IMR-90 (cell line): Measurements from ENCODE around the gene TIRAP. TPM values are rescaled to one million over a fixed set of nuclear protein-coding genes. Genes with fewer than 3 reads are reported as not detected.

Source experiments
- ATAC-seq: fragments of 200-7000 bp; cut with Tn5 transposase; 2 replicates; pipeline ENCODE4 v1.9.1; 2020; ENCODE audit warnings: low read depth, mild to moderate bottlenecking, moderate library complexity
- BruUV-seq: library from RNA; stranded (reverse); fragments of 400-500 nt; replicated peaks from 2 replicates; lab custom pipeline; 2021; lab: Mats Ljungman, UMichigan
- CTCF ChIA-PET: fragments of 300-600 bp; formaldehyde crosslinking; extraction: SDS; loops from one replicate; lab custom pipeline; 2021; ENCODE audit warnings: antibody characterized with exemption; lab: Yijun Ruan, JAX
- POLR2A ChIA-PET: fragments of 300-600 bp; sonication (Branson Sonifier 250); formaldehyde crosslinking; loops from one replicate; lab custom pipeline; 2022; ENCODE audit warnings: antibody characterized with exemption; ENCODE audit not compliant: unreplicated experiment; lab: Charles Lee
- DNase-seq: peaks from one replicate; pipeline ENCODE4 v3.0.0; 2013
- H2AFZ ChIP-seq: replicated peaks from 2 replicates; pipeline ENCODE3; 2013; ENCODE audit warnings: low read length, mild to moderate bottlenecking; ENCODE audit not compliant: poor library complexity
- H2AK5ac ChIP-seq: 2 replicates; pipeline ENCODE4 v1.6.1; 2013; ENCODE audit warnings: low read depth, low read length, inconsistent platforms
- H2AK9ac ChIP-seq: replicated peaks from 2 replicates; pipeline ENCODE3; 2013; ENCODE audit warnings: mild to moderate bottlenecking, low read depth, low read length, moderate library complexity; ENCODE audit not compliant: poor library complexity
- H2BK120ac ChIP-seq: 2 replicates; pipeline ENCODE4 v1.6.1; 2013; ENCODE audit warnings: low read depth, low read length, inconsistent platforms
- H2BK15ac ChIP-seq: 3 replicates; pipeline ENCODE4 v1.6.1; 2013; ENCODE audit warnings: low read depth, low read length, inconsistent platforms
- H2BK20ac ChIP-seq: 2 replicates; pipeline ENCODE4 v1.6.1; 2013; ENCODE audit warnings: low read depth, mild to moderate bottlenecking, inconsistent platforms, low read length, moderate library complexity
- H2BK5ac ChIP-seq: 2 replicates; pipeline ENCODE4 v1.6.1; 2013; ENCODE audit warnings: mild to moderate bottlenecking, low read depth, low read length, inconsistent platforms; ENCODE audit not compliant: poor library complexity, severe bottlenecking
- H3K14ac ChIP-seq: replicated peaks from 2 replicates; pipeline ENCODE4 v1.6.1; 2013; ENCODE audit warnings: low read depth, low read length, inconsistent platforms
- H3K18ac ChIP-seq: 2 replicates; pipeline ENCODE4 v1.6.1; 2013; ENCODE audit warnings: low read depth, low read length, control low read depth
- H3K23ac ChIP-seq: 2 replicates; pipeline ENCODE4 v1.6.1; 2013; ENCODE audit warnings: low read depth, low read length, inconsistent platforms
- H3K27ac ChIP-seq: 2 replicates; pipeline ENCODE4 v1.5.1; 2013; ENCODE audit warnings: mild to moderate bottlenecking, control low read depth, low read length; ENCODE audit not compliant: insufficient read depth
- H3K27me3 ChIP-seq: 2 replicates; pipeline ENCODE4 v1.6.1; 2013; ENCODE audit warnings: low read length; ENCODE audit not compliant: control insufficient read depth, insufficient read depth
- H3K36me3 ChIP-seq: 2 replicates; pipeline ENCODE4 v1.6.1; 2013; ENCODE audit warnings: low read length, mixed read lengths; ENCODE audit not compliant: control insufficient read depth, insufficient read depth
- H3K4ac ChIP-seq: 2 replicates; pipeline ENCODE4 v1.6.1; 2013; ENCODE audit warnings: low read depth, low read length, inconsistent platforms
- H3K4me1 ChIP-seq: 2 replicates; pipeline ENCODE4 v1.6.1; 2013; ENCODE audit warnings: low read length, mixed read lengths; ENCODE audit not compliant: control insufficient read depth, insufficient read depth
- H3K4me2 ChIP-seq: 2 replicates; pipeline ENCODE4 v1.6.1; 2013; ENCODE audit warnings: low read depth, mild to moderate bottlenecking, control low read depth, low read length, moderate library complexity
- H3K4me3 ChIP-seq: 2 replicates; pipeline ENCODE4 v1.5.1; 2013; ENCODE audit warnings: low read depth, mild to moderate bottlenecking, control low read depth, low read length, moderate library complexity; ENCODE audit not compliant: insufficient read depth
- H3K56ac ChIP-seq: 2 replicates; pipeline ENCODE4 v1.6.1; 2013; ENCODE audit warnings: low read length, inconsistent platforms; ENCODE audit not compliant: insufficient read depth; ENCODE audit errors: extremely low read depth
- H3K79me1 ChIP-seq, 2 experiments: 2 replicates each; pipeline ENCODE4 v1.6.1; 2013; ENCODE audit warnings: low read length in 2 of 2, inconsistent platforms in 1 of 2, low read depth in 1 of 2
- H3K9ac ChIP-seq: 2 replicates; pipeline ENCODE4 v1.6.1; 2013; ENCODE audit warnings: low read depth, low read length, control low read depth
- H3K9me1 ChIP-seq: 2 replicates; pipeline ENCODE4 v1.6.1; 2013; ENCODE audit warnings: low read length, inconsistent platforms; ENCODE audit not compliant: insufficient read depth
- H3K9me3 ChIP-seq: 2 replicates; pipeline ENCODE4 v1.6.1; 2013; ENCODE audit warnings: low read length; ENCODE audit not compliant: control insufficient read depth, insufficient read depth
- H4K20me1 ChIP-seq: 2 replicates; pipeline ENCODE4 v1.6.1; 2013; ENCODE audit warnings: low read length, inconsistent platforms; ENCODE audit not compliant: insufficient read depth
- H4K5ac ChIP-seq: 2 replicates; pipeline ENCODE4 v1.6.1; 2013; ENCODE audit warnings: mild to moderate bottlenecking, low read depth, low read length, control low read depth
- H4K8ac ChIP-seq, 2 experiments: 2 replicates each; pipeline ENCODE4 v1.6.1; 2013; ENCODE audit warnings: low read depth in 2 of 2, low read length in 2 of 2, control low read depth in 1 of 2, inconsistent platforms in 1 of 2
- H4K91ac ChIP-seq: 2 replicates; pipeline ENCODE4 v1.6.1; 2013; ENCODE audit warnings: low read depth, low read length, inconsistent platforms; ENCODE audit not compliant: insufficient read depth
- BHLHE40 ChIP-seq: fragments of 150-350 bp; IDR thresholded peaks from 2 replicates; pipeline ENCODE4 v1.6.1; 2016; ENCODE audit warnings: mild to moderate bottlenecking, low read depth, low read length
- CEBPB ChIP-seq: IDR thresholded peaks from 2 replicates; pipeline ENCODE4 v1.6.1; 2012; ENCODE audit warnings: low read depth, low read length, improper control_type of control experiment
- CHD1 ChIP-seq: IDR thresholded peaks from 2 replicates; pipeline ENCODE4 v1.6.1; 2012; ENCODE audit warnings: low read depth, low read length, improper control_type of control experiment
- FOS ChIP-seq: fragments of 150-350 bp; IDR thresholded peaks from 2 replicates; pipeline ENCODE4 v1.6.1; 2016; ENCODE audit warnings: low read depth, low read length
- MAFK ChIP-seq: IDR thresholded peaks from 2 replicates; pipeline ENCODE4 v1.6.1; 2012; ENCODE audit warnings: low read depth, low read length, improper control_type of control experiment
- MAZ ChIP-seq: IDR thresholded peaks from 2 replicates; pipeline ENCODE4 v1.6.1; 2012; ENCODE audit warnings: low read depth, mild to moderate bottlenecking, low read length, improper control_type of control experiment, moderate library complexity, borderline replicate concordance
- MXI1 ChIP-seq: IDR thresholded peaks from 2 replicates; pipeline ENCODE4 v1.6.1; 2012; ENCODE audit warnings: low read depth, mild to moderate bottlenecking, low read length, moderate library complexity, borderline replicate concordance
- NFE2L2 ChIP-seq: fragments of 150-350 bp; IDR thresholded peaks from 2 replicates; pipeline ENCODE4 v1.6.1; 2016; ENCODE audit warnings: low read depth, mild to moderate bottlenecking, low read length
- POLR2A ChIP-seq: IDR thresholded peaks from 2 replicates; pipeline ENCODE4 v1.6.1; 2012; ENCODE audit warnings: mild to moderate bottlenecking, low read depth, low read length
- RAD21 ChIP-seq: IDR thresholded peaks from 2 replicates; pipeline ENCODE4 v1.6.1; 2012; ENCODE audit warnings: low read length, improper control_type of control experiment
- RCOR1 ChIP-seq: IDR thresholded peaks from 2 replicates; pipeline ENCODE4 v1.6.1; 2012; ENCODE audit warnings: mild to moderate bottlenecking, low read length, improper control_type of control experiment; ENCODE audit not compliant: insufficient replicate concordance
- RFX5 ChIP-seq: IDR thresholded peaks from 2 replicates; pipeline ENCODE4 v1.8.0; 2012; ENCODE audit warnings: low read depth, mild to moderate bottlenecking, low read length, moderate library complexity
- SMC3 ChIP-seq: fragments of 150-350 bp; IDR thresholded peaks from 2 replicates; pipeline ENCODE4 v1.6.1; 2016; ENCODE audit warnings: low read depth, mild to moderate bottlenecking, antibody characterized with exemption, low read length, moderate library complexity
- WGBS, 2 experiments: methylation state at CpG; one replicate each; pipeline versions ENCODE4 v1.1.5 to v1.1.7; 2013; ENCODE audit warnings: missing lambda C conversion rate in 2 of 2; ENCODE audit not compliant: insufficient read length in 1 of 2; ENCODE audit errors: extremely low coverage in 2 of 2; 5-methylcytosine and 5-hydroxymethylcytosine counted together
- dilution Hi-C: fragments of 300-500 bp; cut with HindIII; formaldehyde crosslinking; loops from one replicate; pipeline ENCODE4 v1.14.3; 2018; ENCODE audit warnings: low sequenced_read_pairs; ENCODE audit not compliant: unreplicated experiment
- in situ Hi-C: fragments of 300-500 bp; cut with MboI; formaldehyde crosslinking; loops from 3 replicates; pipeline ENCODE4 v1.14.3; 2019; ENCODE audit warnings: low sequenced_read_pairs, inconsistent platforms, mixed read lengths
- intact Hi-C: fragments of 100-400 bp; cut with micrococcal nuclease; formaldehyde crosslinking; loops from 2 replicates; pipeline ENCODE4 v1.10.0; 2022
- polyA plus RNA-seq, 3 experiments: library from polyadenylated mRNA; depleted of rRNA; stranded (reverse); fragments of >200 nt; gene quantifications; 2 replicates each; pipeline ENCODE4 v1.2.3, GENCODE V29; 2012; ENCODE audit warnings: low replicate concordance in 1 of 3
- total RNA-seq: library from RNA; depleted of rRNA; stranded (reverse); fragments of >200 nt; gene quantifications from 2 replicates; pipeline ENCODE4 v1.2.3, GENCODE V29; 2012
- TF ChIP-seq, protein P1 (sequence below): fragments of 150-350 bp; IDR thresholded peaks from 2 replicates; pipeline ENCODE4 v1.6.1; 2016; ENCODE audit warnings: low read depth, mild to moderate bottlenecking, low read length, moderate library complexity, borderline replicate concordance
- TF ChIP-seq, protein P2 (sequence below): fragments of 150-350 bp; IDR thresholded peaks from 2 replicates; pipeline ENCODE4 v1.6.1; 2017; ENCODE audit warnings: mild to moderate bottlenecking, antibody characterized with exemption, low read length, low read depth
- TF ChIP-seq, protein P3 (sequence below): conservative IDR thresholded peaks from 2 replicates; pipeline ENCODE4 v1.5.1; 2012; ENCODE audit warnings: mild to moderate bottlenecking, low read depth, low read length, improper control_type of control experiment

The TIRAP gene
- total and polyA plus RNA-seq, 2 of the 4 experiments (the other 2 are of a cell fraction) = 3.0 to 7.4 TPM

DNA sequence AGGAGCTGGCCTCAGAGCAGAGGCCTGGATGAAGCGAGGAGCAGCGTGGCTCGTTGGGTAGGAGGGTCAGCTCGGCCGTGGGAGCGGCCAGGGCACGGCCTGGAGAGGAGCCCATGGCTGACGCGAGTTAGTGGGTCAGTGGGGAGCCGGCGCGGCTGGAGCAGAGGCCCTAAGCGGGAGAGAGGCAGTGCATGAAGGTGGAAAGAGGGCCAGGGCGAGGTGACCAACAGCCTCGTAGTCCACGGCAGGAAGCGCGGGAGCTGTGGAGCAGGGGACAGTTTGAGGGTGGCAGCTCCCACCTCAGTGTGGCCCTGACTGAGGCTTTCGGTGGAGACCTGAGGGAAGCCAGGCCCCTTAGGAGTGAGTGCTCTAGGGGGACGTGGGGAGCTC lies 45.1 kb downstream of the TIRAP start:
- DNase-seq = no peak
- no peak overlapping the region for H4K5ac ChIP-seq
- H3K79me1 ChIP-seq = peaks cover 0 to 3% of the 10 kb centered on the region in 2 experiments; a peak in 1 of 4 replicates
- no peak overlapping the region for H3K18ac ChIP-seq
- BruUV-seq = no TSS peak
- H2AK9ac ChIP-seq = no peak overlapping the region
- no peaks in the 10 kb centered on the region for H3K27me3 ChIP-seq
- H3K9me1 ChIP-seq = 0 out of 2 replicates have a peak, but pooled peaks cover 9% of the 10 kb centered on the region
- no peak overlapping the region for H3K9ac ChIP-seq
- H3K4me3 ChIP-seq = no peak overlapping the region
- no peak overlapping the region for H4K91ac ChIP-seq
- no peak overlapping the region for H4K8ac ChIP-seq
- dilution Hi-C loops (no loop called here), in situ Hi-C loops (no loop called here), intact Hi-C loops (no loop called here)
- H2AFZ ChIP-seq = peak overlapping the region; percentile 13
- no peak overlapping the region for H3K4ac ChIP-seq
- TF ChIP-seq RAD21 = no peak
- no peak for TF ChIP-seq NFE2L2
- TF ChIP-seq, protein P1, sequence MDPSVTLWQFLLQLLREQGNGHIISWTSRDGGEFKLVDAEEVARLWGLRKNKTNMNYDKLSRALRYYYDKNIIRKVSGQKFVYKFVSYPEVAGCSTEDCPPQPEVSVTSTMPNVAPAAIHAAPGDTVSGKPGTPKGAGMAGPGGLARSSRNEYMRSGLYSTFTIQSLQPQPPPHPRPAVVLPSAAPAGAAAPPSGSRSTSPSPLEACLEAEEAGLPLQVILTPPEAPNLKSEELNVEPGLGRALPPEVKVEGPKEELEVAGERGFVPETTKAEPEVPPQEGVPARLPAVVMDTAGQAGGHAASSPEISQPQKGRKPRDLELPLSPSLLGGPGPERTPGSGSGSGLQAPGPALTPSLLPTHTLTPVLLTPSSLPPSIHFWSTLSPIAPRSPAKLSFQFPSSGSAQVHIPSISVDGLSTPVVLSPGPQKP = no peak
- no peak for TF ChIP-seq RCOR1
- no peak for TF ChIP-seq RFX5
- TF ChIP-seq, protein P2, sequence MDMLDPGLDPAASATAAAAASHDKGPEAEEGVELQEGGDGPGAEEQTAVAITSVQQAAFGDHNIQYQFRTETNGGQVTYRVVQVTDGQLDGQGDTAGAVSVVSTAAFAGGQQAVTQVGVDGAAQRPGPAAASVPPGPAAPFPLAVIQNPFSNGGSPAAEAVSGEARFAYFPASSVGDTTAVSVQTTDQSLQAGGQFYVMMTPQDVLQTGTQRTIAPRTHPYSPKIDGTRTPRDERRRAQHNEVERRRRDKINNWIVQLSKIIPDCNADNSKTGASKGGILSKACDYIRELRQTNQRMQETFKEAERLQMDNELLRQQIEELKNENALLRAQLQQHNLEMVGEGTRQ = no peak
- TF ChIP-seq, protein P3, sequence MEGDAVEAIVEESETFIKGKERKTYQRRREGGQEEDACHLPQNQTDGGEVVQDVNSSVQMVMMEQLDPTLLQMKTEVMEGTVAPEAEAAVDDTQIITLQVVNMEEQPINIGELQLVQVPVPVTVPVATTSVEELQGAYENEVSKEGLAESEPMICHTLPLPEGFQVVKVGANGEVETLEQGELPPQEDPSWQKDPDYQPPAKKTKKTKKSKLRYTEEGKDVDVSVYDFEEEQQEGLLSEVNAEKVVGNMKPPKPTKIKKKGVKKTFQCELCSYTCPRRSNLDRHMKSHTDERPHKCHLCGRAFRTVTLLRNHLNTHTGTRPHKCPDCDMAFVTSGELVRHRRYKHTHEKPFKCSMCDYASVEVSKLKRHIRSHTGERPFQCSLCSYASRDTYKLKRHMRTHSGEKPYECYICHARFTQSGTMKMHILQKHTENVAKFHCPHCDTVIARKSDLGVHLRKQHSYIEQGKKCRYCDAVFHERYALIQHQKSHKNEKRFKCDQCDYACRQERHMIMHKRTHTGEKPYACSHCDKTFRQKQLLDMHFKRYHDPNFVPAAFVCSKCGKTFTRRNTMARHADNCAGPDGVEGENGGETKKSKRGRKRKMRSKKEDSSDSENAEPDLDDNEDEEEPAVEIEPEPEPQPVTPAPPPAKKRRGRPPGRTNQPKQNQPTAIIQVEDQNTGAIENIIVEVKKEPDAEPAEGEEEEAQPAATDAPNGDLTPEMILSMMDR = no peak
- no peak for TF ChIP-seq FOS
- no peak for TF ChIP-seq MAFK
- no peak for TF ChIP-seq BHLHE40
- TF ChIP-seq MAZ = no peak
- TF ChIP-seq MXI1 = no peak
- no peak for TF ChIP-seq POLR2A
- TF ChIP-seq CHD1 = no peak
- TF ChIP-seq CEBPB = no peak
- TF ChIP-seq SMC3 = no peak
- no peak for ATAC-seq
- ChIA-PET POLR2A (no interaction called here), CTCF (no interaction called here)
- no peak overlapping the region for H3K56ac ChIP-seq
- H4K20me1 ChIP-seq = no peaks in the 10 kb centered on the region
- no peak overlapping the region for H2BK15ac ChIP-seq
- H3K23ac ChIP-seq = no peak overlapping the region
- no peak overlapping the region for H2BK5ac ChIP-seq
- no peak overlapping the region for H2AK5ac ChIP-seq
- no peak overlapping the region for H2BK20ac ChIP-seq
- no peak overlapping the region for H3K14ac ChIP-seq
- whole genome bisulfite sequencing, 2 experiments = 86% methylated on average over 14 of the region's 20 CpGs; no CpG with 5 or more reads in 1 of the 2 experiments
- no peaks in the 10 kb centered on the region for H3K9me3 ChIP-seq
- no peak overlapping the region for H3K4me2 ChIP-seq
- H3K27ac ChIP-seq = no peak overlapping the region
- peaks cover 8% of the 10 kb centered on the region for H3K4me1 ChIP-seq
- no peak overlapping the region for H2BK120ac ChIP-seq
- H3K36me3 ChIP-seq = no peaks in the 10 kb centered on the region
